ENCODE data around the gene ZNF638.

- no peak for TF ChIP-seq SETDB1 (IDR thresholded peaks at IDR 0.05; ENCODE audit: insufficient read length, low read length)
- no peak for TF ChIP-seq CTCF (tag by site-specific recombination; IDR thresholded peaks at IDR 0.05)
- TF ChIP-seq, protein P1, sequence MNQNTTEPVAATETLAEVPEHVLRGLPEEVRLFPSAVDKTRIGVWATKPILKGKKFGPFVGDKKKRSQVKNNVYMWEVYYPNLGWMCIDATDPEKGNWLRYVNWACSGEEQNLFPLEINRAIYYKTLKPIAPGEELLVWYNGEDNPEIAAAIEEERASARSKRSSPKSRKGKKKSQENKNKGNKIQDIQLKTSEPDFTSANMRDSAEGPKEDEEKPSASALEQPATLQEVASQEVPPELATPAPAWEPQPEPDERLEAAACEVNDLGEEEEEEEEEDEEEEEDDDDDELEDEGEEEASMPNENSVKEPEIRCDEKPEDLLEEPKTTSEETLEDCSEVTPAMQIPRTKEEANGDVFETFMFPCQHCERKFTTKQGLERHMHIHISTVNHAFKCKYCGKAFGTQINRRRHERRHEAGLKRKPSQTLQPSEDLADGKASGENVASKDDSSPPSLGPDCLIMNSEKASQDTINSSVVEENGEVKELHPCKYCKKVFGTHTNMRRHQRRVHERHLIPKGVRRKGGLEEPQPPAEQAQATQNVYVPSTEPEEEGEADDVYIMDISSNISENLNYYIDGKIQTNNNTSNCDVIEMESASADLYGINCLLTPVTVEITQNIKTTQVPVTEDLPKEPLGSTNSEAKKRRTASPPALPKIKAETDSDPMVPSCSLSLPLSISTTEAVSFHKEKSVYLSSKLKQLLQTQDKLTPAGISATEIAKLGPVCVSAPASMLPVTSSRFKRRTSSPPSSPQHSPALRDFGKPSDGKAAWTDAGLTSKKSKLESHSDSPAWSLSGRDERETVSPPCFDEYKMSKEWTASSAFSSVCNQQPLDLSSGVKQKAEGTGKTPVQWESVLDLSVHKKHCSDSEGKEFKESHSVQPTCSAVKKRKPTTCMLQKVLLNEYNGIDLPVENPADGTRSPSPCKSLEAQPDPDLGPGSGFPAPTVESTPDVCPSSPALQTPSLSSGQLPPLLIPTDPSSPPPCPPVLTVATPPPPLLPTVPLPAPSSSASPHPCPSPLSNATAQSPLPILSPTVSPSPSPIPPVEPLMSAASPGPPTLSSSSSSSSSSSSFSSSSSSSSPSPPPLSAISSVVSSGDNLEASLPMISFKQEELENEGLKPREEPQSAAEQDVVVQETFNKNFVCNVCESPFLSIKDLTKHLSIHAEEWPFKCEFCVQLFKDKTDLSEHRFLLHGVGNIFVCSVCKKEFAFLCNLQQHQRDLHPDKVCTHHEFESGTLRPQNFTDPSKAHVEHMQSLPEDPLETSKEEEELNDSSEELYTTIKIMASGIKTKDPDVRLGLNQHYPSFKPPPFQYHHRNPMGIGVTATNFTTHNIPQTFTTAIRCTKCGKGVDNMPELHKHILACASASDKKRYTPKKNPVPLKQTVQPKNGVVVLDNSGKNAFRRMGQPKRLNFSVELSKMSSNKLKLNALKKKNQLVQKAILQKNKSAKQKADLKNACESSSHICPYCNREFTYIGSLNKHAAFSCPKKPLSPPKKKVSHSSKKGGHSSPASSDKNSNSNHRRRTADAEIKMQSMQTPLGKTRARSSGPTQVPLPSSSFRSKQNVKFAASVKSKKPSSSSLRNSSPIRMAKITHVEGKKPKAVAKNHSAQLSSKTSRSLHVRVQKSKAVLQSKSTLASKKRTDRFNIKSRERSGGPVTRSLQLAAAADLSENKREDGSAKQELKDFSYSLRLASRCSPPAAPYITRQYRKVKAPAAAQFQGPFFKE (tag by site-specific recombination; IDR thresholded peaks at IDR 0.05; ENCODE audit: borderline replicate concordance): no peak
- TF ChIP-seq KLF7 (tag by site-specific recombination; IDR thresholded peaks at IDR 0.05; ENCODE audit: borderline replicate concordance): no peak
- TF ChIP-seq KLF16 (tag by site-specific recombination; IDR thresholded peaks at IDR 0.05): no peak
- no peak for TF ChIP-seq ZNF660 (tag by site-specific recombination; IDR thresholded peaks at IDR 0.05)
Measured at GRCh38 chr2:71428472-71429383, 97.1 kb downstream of the ZNF638 start.
